Endothelial cell (in vitro differentiated cells): Measurements from ENCODE around the gene UBN2. TPM values are rescaled to one million over a fixed set of nuclear protein-coding genes. Genes with fewer than 3 reads are reported as not detected.
A peak's percentile ranks its signal among the peaks of the same experiment; 100 is the strongest.

Source experiments
- DNase-seq: peaks from one replicate; pipeline ENCODE4 v3.0.0; 2021; ENCODE audit warnings: low spot score
- H3K27ac Mint-ChIP-seq: one replicate; pipeline ENCODE4 v1.8.0; 2021; ENCODE audit warnings: mixed read lengths, inconsistent platforms; ENCODE audit not compliant: unreplicated experiment
- H3K27me3 Mint-ChIP-seq: one replicate; pipeline ENCODE4 v1.8.0; 2021; ENCODE audit warnings: mild to moderate bottlenecking, moderate library complexity, mixed read lengths, inconsistent platforms; ENCODE audit not compliant: unreplicated experiment
- H3K36me3 Mint-ChIP-seq: one replicate; pipeline ENCODE4 v1.8.0; 2021; ENCODE audit warnings: mild to moderate bottlenecking, low read depth, mixed read lengths, inconsistent platforms; ENCODE audit not compliant: unreplicated experiment
- H3K4me1 Mint-ChIP-seq: one replicate; pipeline ENCODE4 v1.8.0; 2021; ENCODE audit warnings: mild to moderate bottlenecking, mixed read lengths, inconsistent platforms; ENCODE audit not compliant: unreplicated experiment
- H3K4me3 Mint-ChIP-seq: one replicate; pipeline ENCODE4 v1.8.0; 2021; ENCODE audit warnings: mild to moderate bottlenecking, mixed read lengths, inconsistent platforms; ENCODE audit not compliant: unreplicated experiment
- H3K9me3 Mint-ChIP-seq: one replicate; pipeline ENCODE4 v1.8.0; 2021; ENCODE audit warnings: mixed read lengths, inconsistent platforms; ENCODE audit not compliant: unreplicated experiment
- CTCF ChIP-seq: fragments of 200-600 bp; sonication (generic); IDR thresholded peaks from one replicate; pipeline ENCODE4 v1.5.0; 2021; ENCODE audit warnings: antibody characterized with exemption; ENCODE audit not compliant: unreplicated experiment
- total RNA-seq: library from RNA; stranded (reverse); fragmentation: NEBNext Ultra II Directional; extraction: Animal tissue kit (Norgen Biotek cat#: 25700); gene quantifications from one replicate; pipeline ENCODE4 v1.2.1, GENCODE V29; 2021; ENCODE audit not compliant: unreplicated experiment

Gene UBN2
- total RNA-seq, 1 donor from 2014 or later, result 22.2 TPM

DNA sequence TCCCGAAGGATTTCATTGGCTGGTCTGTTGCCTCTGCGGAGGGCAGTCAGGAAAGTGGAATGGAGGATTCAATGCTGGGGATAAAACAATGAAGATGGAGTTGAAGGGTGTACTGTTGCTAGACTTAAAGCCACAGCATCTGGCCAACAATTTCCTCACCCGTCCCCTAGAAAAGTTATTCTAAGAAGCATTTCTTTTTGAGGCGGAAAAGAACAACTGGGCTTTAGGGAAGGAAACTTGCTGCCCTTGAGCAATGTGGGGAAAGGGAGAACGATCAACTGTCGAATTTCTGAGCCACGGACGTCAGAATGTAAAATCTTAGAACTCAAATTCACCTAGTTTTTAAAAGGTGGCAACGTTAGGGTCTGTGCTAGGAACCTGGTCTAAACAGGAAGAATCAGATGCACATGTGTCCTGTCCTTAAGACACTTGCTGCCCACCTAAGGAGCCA lies 110.8 kb downstream of the UBN2 start:
- Mint-ChIP-seq H3K27me3 (peaks cover 10% of the 10 kb centered on the region), H3K9me3 (peaks cover 10% of the 10 kb centered on the region), H3K4me1 (peaks cover 18% of the 10 kb centered on the region), H3K4me3 (peak overlapping the region; percentile 97), H3K36me3 (peaks cover 12% of the 10 kb centered on the region), H3K27ac (peak overlapping the region; percentile 95)
- no peak for DNase-seq
- no peak for TF ChIP-seq CTCF

DNA sequence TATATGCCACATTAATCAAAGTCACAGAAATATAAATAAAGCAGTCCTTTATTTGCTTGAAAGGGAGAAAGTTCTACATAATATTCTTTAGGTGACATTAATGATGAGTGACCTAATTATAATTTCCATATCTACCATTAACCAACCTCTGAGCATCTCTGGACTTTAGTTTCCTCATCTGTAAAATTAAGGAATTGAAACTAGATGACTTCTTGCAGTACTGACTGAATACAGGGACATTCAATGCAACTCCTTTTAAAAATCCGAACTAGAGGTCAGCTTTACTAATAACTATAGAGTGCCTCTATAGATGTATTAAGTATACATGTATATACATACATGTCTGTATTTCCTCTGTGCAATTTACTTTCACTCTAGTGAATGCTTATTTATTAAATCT lies 114.0 kb downstream of the UBN2 start:
- Mint-ChIP-seq H3K9me3 (peaks cover 5% of the 10 kb centered on the region), H3K4me1 (peaks cover 18% of the 10 kb centered on the region), H3K36me3 (peaks cover 8% of the 10 kb centered on the region), H3K4me3 (no peak overlapping the region), H3K27me3 (peaks cover 10% of the 10 kb centered on the region), H3K27ac (no peak overlapping the region)
- no peak for DNase-seq
- TF ChIP-seq CTCF, result no peak

- Mint-ChIP-seq H3K9me3 (no peaks in the 10 kb centered on the region), H3K36me3 (peaks cover 12% of the 10 kb centered on the region), H3K4me1 (no peaks in the 10 kb centered on the region), H3K27ac (peak overlapping the region; percentile 28), H3K27me3 (no peaks in the 10 kb centered on the region), H3K4me3 (peak overlapping the region; percentile 20)
- no peak for TF ChIP-seq CTCF
- no peak for DNase-seq
These were observed 120.0 kb downstream of the UBN2 start for GRCh38 chr7:139351027-139351426.

GRCh38 chr7:139354729-139355128 lies 123.7 kb downstream of the UBN2 start:
- no peaks in the 10 kb centered on the region for H3K9me3 Mint-ChIP-seq
- TF ChIP-seq CTCF, result no peak
- H3K36me3 Mint-ChIP-seq, result peaks cover 7% of the 10 kb centered on the region
- no peaks in the 10 kb centered on the region for H3K27me3 Mint-ChIP-seq
- H3K27ac Mint-ChIP-seq, result no peak overlapping the region
- DNase-seq, result no peak
- H3K4me3 Mint-ChIP-seq, result no peak overlapping the region
- peaks cover 5% of the 10 kb centered on the region for H3K4me1 Mint-ChIP-seq

DNA sequence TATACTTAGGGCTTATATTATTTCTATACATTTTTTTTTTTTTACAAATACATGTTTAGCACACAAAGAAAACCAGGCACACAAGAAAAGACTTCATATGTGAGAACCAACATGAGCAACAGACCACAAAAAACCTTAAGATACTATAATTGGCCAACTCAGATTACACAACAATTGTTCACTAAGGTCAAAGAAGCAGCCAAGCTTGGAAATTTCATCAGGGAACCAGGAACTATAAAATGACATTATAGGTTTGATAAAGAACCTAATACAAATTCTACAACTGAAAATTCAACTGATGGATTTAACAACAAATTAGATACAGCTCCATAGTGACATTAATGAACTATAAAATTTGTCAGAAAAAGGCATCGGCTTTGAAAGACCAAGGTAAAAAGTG lies 124.3 kb downstream of the UBN2 start:
- Mint-ChIP-seq H3K27ac (no peak overlapping the region), H3K9me3 (no peaks in the 10 kb centered on the region), H3K36me3 (peaks cover 7% of the 10 kb centered on the region), H3K4me3 (no peak overlapping the region), H3K27me3 (no peaks in the 10 kb centered on the region), H3K4me1 (peaks cover 5% of the 10 kb centered on the region)
- no peak for DNase-seq
- no peak for TF ChIP-seq CTCF

Other genes with a start within 250 kb of the UBN2 start
- gene KIAA1549, start 249.8 kb upstream of the UBN2 start, total RNA-seq, result 10.8 TPM
- 12.4 TPM for gene ZC3HAV1L, start 195.2 kb upstream of the UBN2 start, total RNA-seq
- gene ZC3HAV1, start 121.5 kb upstream of the UBN2 start, total RNA-seq, result 50.7 TPM
- gene FMC1, start 110.1 kb downstream of the UBN2 start, total RNA-seq, result 9.0 TPM
- gene LUC7L2, start 128.7 kb downstream of the UBN2 start, total RNA-seq, result 83.5 TPM